Retinal pigment epithelial cell (primary cell): ENCODE measurements around the gene KCNQ2.

ENCODE experiments used
- DNase-seq: peaks from one replicate; pipeline ENCODE4 v3.0.0-alpha.2; 2010; ENCODE audit warnings: low read depth
- H3K4me3 ChIP-seq: 2 replicates; pipeline ENCODE4 v1.5.1; 2011; ENCODE audit warnings: mild to moderate bottlenecking, low read length, control low read depth, moderate library complexity
- CTCF ChIP-seq: conservative IDR thresholded peaks from 2 replicates; pipeline ENCODE4 v1.5.1; 2011; ENCODE audit warnings: low read depth, low read length, control low read depth, inconsistent platforms

KCNQ2 gene

GRCh38 chr20:63370618-63371187, 101.8 kb downstream of the KCNQ2 start:
- no peak for TF ChIP-seq CTCF
- H3K4me3 ChIP-seq = no peak overlapping the region
- no peak for DNase-seq

DNA sequence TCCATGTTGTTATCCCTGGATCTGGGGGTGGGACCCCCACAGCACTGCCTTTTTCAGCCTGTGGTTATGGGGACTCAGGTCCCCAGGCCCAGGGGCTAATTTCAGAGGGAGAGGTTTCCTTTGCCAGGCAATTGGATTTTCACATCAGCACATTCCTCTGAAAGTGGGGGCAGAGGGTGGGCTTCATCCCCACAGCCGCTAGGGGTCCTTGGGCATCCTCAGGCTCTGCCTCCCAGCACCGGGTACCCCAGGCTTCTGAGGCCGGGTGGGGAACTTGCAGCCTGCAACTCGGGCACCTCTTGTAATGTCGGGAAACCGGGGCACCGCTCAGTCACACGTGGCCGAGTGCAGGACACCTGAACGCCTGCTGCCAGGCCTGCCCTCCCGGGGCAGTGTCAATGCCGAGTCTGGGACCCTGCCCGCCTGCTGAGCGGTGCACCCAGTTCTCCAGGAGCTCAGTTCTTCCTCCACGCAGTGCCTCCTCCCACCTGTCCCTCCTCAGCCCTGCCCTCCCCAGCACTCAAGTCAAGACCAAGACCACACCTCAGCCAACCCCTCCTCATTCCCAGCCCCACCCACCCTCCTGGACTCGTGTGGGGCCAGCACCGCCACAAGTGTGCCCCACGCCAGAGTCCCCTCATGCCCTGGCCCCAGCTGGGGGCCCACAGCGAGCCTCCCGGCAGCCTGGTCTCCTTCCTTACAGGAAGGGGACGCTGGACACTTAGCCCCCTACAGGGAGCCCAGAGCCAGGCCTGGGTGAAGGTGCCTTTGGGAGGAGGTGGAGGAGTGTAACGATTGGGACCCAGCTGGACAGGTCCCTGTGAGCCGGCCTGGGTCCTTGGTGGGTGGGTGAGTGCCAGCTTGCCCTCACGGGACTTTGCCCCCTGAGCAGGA, 102.5 kb downstream of the KCNQ2 start:
- TF ChIP-seq CTCF = no peak
- H3K4me3 ChIP-seq = no peak overlapping the region
- no peak for DNase-seq

- no peak for DNase-seq
- no peak for TF ChIP-seq CTCF
- no peak overlapping the region for H3K4me3 ChIP-seq
Observed at GRCh38 chr20:63369024-63369530, 103.4 kb downstream of the KCNQ2 start.

DNA sequence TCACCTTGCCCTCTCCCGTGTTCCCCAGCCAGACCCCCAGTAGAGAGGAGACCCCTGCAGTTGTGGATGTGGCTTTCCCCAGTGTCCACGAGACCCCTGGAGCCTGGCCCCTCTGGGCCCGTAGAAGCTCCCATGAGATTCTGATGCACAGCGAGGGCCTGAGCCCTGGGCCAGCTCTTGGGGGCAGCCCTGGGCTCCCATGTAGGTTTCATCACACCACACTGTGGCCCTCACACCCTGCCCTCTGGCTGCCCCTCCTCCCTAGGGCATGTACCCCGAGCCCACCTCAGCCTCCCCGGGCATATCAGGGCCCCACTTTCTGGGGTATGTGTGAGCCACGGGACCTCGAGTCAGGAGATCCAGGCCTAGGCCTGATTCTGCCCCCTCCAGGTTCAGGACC, 104.3 kb downstream of the KCNQ2 start:
- TF ChIP-seq CTCF = no peak
- no peak for DNase-seq
- no peak overlapping the region for H3K4me3 ChIP-seq

GRCh38 chr20:63367446-63368055, 104.9 kb downstream of the KCNQ2 start:
- no peak for TF ChIP-seq CTCF

DNA sequence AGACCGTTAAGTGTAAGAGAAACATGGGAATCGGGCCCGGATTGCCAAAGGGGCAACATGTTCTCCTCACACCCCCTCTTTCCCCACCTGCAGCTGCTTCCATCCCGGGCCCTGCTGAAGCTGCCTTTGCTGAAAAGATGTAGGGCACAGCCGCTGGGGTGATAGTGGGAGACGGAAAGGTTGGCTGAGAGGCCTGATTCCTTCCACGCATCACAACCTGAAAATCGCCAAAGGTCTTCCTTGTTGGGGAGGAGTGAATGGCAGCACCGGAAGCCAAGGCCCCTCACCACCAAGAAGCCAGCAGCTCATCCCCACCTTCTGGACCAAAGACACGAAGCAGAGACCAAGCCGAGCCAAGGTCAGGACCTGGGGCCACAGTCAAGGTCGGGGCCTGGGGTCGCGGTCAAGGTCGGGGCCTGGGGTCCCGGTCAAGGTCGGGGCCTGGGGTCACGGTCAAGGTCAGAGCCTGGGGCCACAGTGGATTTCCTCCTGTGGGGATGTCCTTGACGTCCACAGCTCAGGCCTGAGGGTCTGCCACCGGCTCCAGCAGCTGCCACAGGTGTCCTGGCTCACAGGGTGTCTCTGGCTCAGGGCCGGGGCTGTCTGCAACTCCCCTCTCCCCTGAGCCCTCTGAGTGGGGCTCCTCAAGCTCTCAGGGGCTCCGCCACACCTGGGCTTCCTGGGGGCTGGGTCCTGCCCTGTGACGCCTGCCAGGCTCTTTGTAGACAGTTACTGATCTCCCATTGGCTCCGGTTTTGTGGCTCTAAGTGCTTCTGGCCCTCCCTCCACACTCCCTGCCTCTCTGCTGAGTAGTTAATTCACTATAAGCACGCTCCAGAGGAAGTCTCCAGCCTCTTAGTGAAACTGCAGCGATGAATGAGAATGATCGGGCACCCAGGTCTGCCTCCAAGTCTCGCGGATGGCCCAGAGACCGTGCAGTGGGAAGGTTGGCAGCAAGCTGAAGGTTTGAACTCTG, 105.8 kb downstream of the KCNQ2 start:
- no peak for DNase-seq
- no peak for TF ChIP-seq CTCF
- no peak overlapping the region for H3K4me3 ChIP-seq

More at GRCh38 chr20:63367446-63368055, 104.9 kb downstream of the KCNQ2 start:
- no peak overlapping the region for H3K4me3 ChIP-seq
- DNase-seq = no peak
